Measurements from ENCODE around the gene HMX1.

GRCh38 chr4:8917868-8918783 lies 46.5 kb upstream of the HMX1 start:
- no peak for TF ChIP-seq GATA2 (IDR thresholded peaks at IDR 0.05; ENCODE audit: low read depth, low read length)
- no peak for TF ChIP-seq GATA3 (IDR thresholded peaks at IDR 0.05; ENCODE audit: low read depth, low read length)

All from SH-SY5Y (cell line).